ENCODE measurements around the gene ARL10. TPM values are rescaled to one million over a fixed set of nuclear protein-coding genes. Genes with fewer than 3 reads are reported as not detected.

Gene ARL10, protein sequence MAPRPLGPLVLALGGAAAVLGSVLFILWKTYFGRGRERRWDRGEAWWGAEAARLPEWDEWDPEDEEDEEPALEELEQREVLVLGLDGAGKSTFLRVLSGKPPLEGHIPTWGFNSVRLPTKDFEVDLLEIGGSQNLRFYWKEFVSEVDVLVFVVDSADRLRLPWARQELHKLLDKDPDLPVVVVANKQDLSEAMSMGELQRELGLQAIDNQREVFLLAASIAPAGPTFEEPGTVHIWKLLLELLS
- total RNA-seq: 1 to 10 TPM in 5 of 6 experiments, under 1 TPM in 1; 0.93 to 2.4 (median 1.1) TPM
- long read RNA-seq: 0 reads

DNA sequence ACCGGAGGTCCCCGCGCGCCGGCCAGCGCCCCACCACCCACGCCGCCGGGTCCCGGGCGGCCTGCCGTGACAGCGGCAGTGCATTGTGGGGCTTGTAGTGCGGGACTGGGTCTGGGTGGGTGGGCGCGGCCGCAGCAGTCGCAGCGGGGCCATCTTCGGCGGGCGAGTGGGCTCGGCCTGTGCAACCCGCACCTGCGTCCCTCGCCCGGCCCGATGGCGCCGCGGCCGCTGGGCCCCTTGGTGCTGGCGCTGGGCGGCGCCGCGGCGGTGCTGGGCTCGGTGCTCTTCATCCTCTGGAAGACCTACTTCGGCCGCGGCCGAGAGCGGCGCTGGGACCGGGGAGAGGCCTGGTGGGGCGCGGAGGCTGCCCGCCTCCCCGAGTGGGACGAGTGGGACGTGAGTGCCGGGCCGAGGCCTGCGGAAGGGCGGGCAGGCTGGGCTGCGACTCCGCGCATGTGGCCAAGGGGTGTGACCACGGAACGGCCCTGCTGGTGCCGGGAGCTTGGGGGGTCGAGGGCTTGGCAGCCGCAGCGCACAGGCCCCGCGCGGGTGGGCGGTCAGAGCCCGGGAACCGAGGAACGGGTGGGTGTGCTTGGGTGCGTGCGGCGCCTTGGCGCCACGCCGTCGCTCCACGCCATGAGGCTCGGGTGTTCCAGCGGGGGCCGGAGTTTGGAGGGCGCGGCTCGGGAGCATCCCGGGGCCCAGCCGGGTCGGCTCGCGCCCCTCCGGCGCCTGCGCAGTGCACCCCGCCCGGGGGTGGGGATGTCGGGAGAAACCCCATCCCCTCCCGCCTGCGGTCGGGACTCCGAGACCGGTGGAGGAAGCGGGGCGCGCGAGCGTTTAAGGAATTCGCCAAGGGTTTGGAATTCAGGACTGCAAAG, at the start of gene ARL10:
Gene ARL10 (plus strand): TSS at position 137 of the 881 bp plus-strand sequence. CDS start 77 bp downstream, at position 214.
- H3K36me3 ChIP-seq: no peaks in the 10 kb centered on the region
- peaks cover 0 to 6% (median under 1%) of the 10 kb centered on the region in 4 donors for H3K4me1 ChIP-seq
- TF ChIP-seq, protein P1, sequence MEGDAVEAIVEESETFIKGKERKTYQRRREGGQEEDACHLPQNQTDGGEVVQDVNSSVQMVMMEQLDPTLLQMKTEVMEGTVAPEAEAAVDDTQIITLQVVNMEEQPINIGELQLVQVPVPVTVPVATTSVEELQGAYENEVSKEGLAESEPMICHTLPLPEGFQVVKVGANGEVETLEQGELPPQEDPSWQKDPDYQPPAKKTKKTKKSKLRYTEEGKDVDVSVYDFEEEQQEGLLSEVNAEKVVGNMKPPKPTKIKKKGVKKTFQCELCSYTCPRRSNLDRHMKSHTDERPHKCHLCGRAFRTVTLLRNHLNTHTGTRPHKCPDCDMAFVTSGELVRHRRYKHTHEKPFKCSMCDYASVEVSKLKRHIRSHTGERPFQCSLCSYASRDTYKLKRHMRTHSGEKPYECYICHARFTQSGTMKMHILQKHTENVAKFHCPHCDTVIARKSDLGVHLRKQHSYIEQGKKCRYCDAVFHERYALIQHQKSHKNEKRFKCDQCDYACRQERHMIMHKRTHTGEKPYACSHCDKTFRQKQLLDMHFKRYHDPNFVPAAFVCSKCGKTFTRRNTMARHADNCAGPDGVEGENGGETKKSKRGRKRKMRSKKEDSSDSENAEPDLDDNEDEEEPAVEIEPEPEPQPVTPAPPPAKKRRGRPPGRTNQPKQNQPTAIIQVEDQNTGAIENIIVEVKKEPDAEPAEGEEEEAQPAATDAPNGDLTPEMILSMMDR (IDR thresholded peaks at IDR 0.05): no peak
- TF ChIP-seq POLR2A (IDR thresholded peaks at IDR 0.05): no peak
- no CpG with 5 or more reads among the region's 108 CpGs for WGBS (ENCODE audit: insufficient coverage, low coverage, low lambda C conversion rate, missing lambda C conversion rate)
- H3K27me3 ChIP-seq: no peaks in the 10 kb centered on the region
- DNase-seq (peak; percentile 52 to 67 (median 57)), ATAC-seq (peak; percentile 2 to 38 (median 6))
- no peaks in the 10 kb centered on the region for H3K9me3 ChIP-seq
- H3K4me3 ChIP-seq: peak within 1 kb of the TSS; percentile 69 to 78 (median 74)
- intact Hi-C loops (cut with DNase I): no loop called here
- peak within 1 kb of the TSS in 1 of 3 donors; percentile 5 for H3K27ac ChIP-seq

DNA sequence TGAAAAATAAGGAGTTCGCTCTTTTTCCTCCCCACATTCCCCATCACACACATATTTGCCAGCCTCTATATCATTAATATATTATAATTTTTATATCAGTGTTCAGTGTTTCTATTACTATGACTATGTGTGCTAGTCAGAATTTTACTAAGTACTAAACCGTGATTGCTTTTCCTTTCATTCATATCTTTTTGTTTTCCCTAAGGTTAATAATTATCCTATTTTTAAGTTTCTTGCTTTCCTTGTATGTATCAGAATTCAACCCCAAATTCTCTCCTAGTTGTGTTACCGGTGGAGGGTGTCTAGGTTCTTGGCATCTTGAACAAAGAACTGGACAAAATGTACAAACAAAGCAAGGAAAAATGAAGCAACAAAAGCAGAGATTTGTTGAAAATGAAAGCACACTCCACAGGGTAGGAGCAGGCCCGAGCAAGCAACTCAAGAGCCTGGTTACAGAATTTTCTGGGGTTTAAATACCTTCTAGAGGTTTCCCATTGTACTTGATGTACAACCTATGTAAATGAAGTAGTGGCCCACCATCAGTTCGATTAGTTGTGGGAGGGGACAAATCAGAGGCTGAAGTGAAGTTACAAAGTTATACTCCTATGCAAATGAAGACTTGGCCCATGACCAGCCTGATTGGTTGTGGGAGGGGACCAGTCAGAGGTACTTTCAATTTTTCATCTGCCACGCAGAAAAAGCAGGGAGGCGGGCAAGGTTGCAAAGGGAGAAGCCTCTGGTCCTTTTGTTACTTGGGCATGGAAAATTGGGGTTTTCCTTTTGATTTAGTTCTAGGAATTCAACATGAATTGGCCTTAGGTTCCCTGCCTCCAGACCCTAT, 47.5 kb upstream of the ARL10 start:
- no peak for TF ChIP-seq POLR2A (IDR thresholded peaks at IDR 0.05)
- TF ChIP-seq, protein P1 (IDR thresholded peaks at IDR 0.05): no peak
- Histone ChIP-seq H3K27ac (peak overlapping the region in 2 of 3 donors; percentile 55 to 68), H3K9me3 (no peaks in the 10 kb centered on the region), H3K4me1 (peaks cover 0 to 12% (median 3%) of the 10 kb centered on the region in 4 donors), H3K27me3 (no peaks in the 10 kb centered on the region), H3K4me3 (peak overlapping the region in 2 of 3 donors; percentile 6 to 12), H3K36me3 (peaks cover 0 to 17% (median 6%) of the 10 kb centered on the region in 4 donors)
- peak; percentile 67 to 74 (median 68) for ATAC-seq
- DNase-seq: no peak
- intact Hi-C loops (cut with DNase I): no loop called here
- 45% methylated on average over 5 of the region's 7 CpGs for WGBS (ENCODE audit: insufficient coverage, low coverage, low lambda C conversion rate, missing lambda C conversion rate)

DNA sequence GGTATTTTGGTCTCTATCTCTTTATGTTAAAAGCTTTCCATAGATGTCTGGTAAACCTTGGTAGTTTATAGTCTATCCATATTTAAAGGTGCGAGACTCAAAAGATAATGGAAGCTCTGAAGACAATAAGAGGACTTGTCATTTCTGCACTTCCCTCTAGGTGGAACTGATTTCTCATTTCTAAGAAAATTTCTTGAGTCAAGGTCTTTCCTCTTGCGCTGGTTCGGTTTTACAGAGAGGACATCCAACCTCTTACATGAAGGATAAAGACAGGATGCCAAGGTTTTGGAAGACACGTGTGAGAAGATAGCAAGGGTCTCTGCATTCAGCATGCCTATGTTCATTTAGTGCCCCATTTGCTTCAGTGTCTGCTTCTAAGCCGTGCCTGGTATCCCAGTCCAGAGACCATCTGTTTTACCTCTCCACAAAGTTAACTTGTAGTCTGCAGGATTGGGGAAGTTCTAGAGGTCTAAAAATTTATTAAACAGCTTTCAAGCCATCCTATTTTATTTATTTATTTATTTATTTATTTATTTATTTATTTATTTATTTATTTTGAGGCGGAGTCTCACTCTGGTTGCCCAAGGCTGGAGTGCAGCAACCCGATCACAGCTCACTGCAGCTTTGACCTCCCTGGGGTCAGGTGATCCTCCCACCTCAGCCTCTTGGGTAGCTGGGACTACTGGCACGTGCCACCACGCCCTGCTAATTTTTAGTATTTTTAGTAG, 45.3 kb upstream of the ARL10 start:
- H3K36me3 ChIP-seq: peaks cover 0 to 15% (median 11%) of the 10 kb centered on the region in 4 donors
- H3K9me3 ChIP-seq: no peaks in the 10 kb centered on the region
- 57% methylated on average over 8 of the region's 9 CpGs for WGBS (ENCODE audit: insufficient coverage, low coverage, low lambda C conversion rate, missing lambda C conversion rate)
- ATAC-seq (peak; percentile 47 to 62 (median 53)), DNase-seq (no peak)
- intact Hi-C loops (cut with DNase I): no loop called here
- H3K27me3 ChIP-seq: no peaks in the 10 kb centered on the region
- TF ChIP-seq, protein P1 (IDR thresholded peaks at IDR 0.05): peak; percentile 11 to 38 (median 34)
- no peak for TF ChIP-seq POLR2A (IDR thresholded peaks at IDR 0.05)
- H3K4me3 ChIP-seq: no peak overlapping the region
- H3K4me1 ChIP-seq: peaks cover 0 to 12% (median 3%) of the 10 kb centered on the region in 4 donors
- no peak overlapping the region for H3K27ac ChIP-seq
